ENCODE results near the gene ALDH3B2.

- TF ChIP-seq CTCF (IDR thresholded peaks at IDR 0.05 in 4 of 5, conservative IDR thresholded peaks at IDR 0.05 in 1 of 5) (no peak), POLR2A (IDR thresholded peaks at IDR 0.05) (no peak)
Measured at GRCh38 chr11:67667490-67668191, 6.8 kb downstream of the ALDH3B2 start.

Data from gastrocnemius medialis (tissue), 4 donors.